Tibial artery (tissue), 4 donors: Measurements from ENCODE around the gene ITGA2B.
"Not testable (repeated sequence)": the region's sequence is repeated elsewhere in the genome, so short reads cannot be mapped to it uniquely, and the experiment has no call there.

Experiments used
- DNase-seq, 2 donors: peaks; one replicate each; pipeline ENCODE4 v3.0.0-alpha.2; 2019
- H3K27ac ChIP-seq, 2 donors: fragments of 200-600 bp; sonication (generic) in 1 of 2; 1 replicate in 1 of 2; 2 replicates in 1 of 2; pipeline ENCODE4 v1.5.1; 2018 to 2019; ENCODE audit warnings: mild to moderate bottlenecking in 1 of 2
- H3K27me3 ChIP-seq, 2 donors: fragments of 200-600 bp; sonication (generic) in 1 of 2; one replicate each; pipeline versions ENCODE4 v1.5.1 to v1.6.0; 2016 to 2019
- H3K36me3 ChIP-seq, 3 donors: fragments of 200-600 bp; sonication (generic) in 2 of 3; one replicate each; pipeline ENCODE4 v1.5.1; 2016 to 2019; ENCODE audit warnings: mild to moderate bottlenecking in 2 of 3
- H3K4me1 ChIP-seq, 4 donors: fragments of 200-600 bp; sonication (generic) in 2 of 4; 1 replicate in 3 of 4; 2 replicates in 1 of 4; pipeline ENCODE4 v1.5.1; 2016 to 2019
- H3K4me3 ChIP-seq, 2 donors: fragments of 200-600 bp; sonication (generic) in 1 of 2; 1 replicate in 1 of 2; 2 replicates in 1 of 2; pipeline ENCODE4 v1.5.1; 2018 to 2019; ENCODE audit warnings: mild to moderate bottlenecking in 2 of 2
- H3K9me3 ChIP-seq, 3 donors: fragments of 200-600 bp; sonication (generic) in 1 of 3; one replicate each; pipeline ENCODE4 v1.5.1; 2016 to 2019
- intact Hi-C: fragments of 100-400 bp; cut with DNase I; formaldehyde crosslinking; loops from one replicate; pipeline ENCODE4 v1.15.0; 2023; ENCODE audit warnings: low total_unique reads
- TF ChIP-seq, protein P1 (sequence below), 2 experiments: fragments of 200-600 bp in 1 of 2; fragments of 450-650 bp in 1 of 2; IDR thresholded peaks; one replicate each; pipeline ENCODE4 v1.5.1; 2017 to 2019; ENCODE audit warnings: antibody characterized with exemption in 2 of 2, mild to moderate bottlenecking in 1 of 2, moderate library complexity in 1 of 2

The ITGA2B gene

DNA sequence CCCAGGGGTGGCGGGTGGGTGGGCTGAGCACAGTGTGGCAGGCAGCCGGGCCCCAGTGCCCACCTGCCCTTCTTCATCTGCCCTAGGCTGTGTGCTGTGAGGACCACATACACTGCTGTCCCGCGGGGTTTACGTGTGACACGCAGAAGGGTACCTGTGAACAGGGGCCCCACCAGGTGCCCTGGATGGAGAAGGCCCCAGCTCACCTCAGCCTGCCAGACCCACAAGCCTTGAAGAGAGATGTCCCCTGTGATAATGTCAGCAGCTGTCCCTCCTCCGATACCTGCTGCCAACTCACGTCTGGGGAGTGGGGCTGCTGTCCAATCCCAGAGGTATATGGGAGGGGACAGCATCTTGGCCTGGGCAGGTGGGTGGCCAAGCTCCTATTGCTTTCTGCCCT is 38.0 kb downstream of the ITGA2B start:
- peaks cover 0 to 5% (median 4%) of the 10 kb centered on the region in 4 donors for H3K4me1 ChIP-seq
- H3K4me3 ChIP-seq, result no peak overlapping the region
- intact Hi-C loops, result no loop called here
- peaks cover 0 to 3% of the 10 kb centered on the region in 2 donors for H3K27me3 ChIP-seq
- no peak for DNase-seq
- TF ChIP-seq, protein P1, sequence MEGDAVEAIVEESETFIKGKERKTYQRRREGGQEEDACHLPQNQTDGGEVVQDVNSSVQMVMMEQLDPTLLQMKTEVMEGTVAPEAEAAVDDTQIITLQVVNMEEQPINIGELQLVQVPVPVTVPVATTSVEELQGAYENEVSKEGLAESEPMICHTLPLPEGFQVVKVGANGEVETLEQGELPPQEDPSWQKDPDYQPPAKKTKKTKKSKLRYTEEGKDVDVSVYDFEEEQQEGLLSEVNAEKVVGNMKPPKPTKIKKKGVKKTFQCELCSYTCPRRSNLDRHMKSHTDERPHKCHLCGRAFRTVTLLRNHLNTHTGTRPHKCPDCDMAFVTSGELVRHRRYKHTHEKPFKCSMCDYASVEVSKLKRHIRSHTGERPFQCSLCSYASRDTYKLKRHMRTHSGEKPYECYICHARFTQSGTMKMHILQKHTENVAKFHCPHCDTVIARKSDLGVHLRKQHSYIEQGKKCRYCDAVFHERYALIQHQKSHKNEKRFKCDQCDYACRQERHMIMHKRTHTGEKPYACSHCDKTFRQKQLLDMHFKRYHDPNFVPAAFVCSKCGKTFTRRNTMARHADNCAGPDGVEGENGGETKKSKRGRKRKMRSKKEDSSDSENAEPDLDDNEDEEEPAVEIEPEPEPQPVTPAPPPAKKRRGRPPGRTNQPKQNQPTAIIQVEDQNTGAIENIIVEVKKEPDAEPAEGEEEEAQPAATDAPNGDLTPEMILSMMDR (IDR thresholded peaks at IDR 0.05), result no peak
- H3K27ac ChIP-seq, result no peak overlapping the region
- peaks cover 21 to 50% (median 39%) of the 10 kb centered on the region in 3 donors for H3K36me3 ChIP-seq
- H3K9me3 ChIP-seq, result no peaks in the 10 kb centered on the region

DNA sequence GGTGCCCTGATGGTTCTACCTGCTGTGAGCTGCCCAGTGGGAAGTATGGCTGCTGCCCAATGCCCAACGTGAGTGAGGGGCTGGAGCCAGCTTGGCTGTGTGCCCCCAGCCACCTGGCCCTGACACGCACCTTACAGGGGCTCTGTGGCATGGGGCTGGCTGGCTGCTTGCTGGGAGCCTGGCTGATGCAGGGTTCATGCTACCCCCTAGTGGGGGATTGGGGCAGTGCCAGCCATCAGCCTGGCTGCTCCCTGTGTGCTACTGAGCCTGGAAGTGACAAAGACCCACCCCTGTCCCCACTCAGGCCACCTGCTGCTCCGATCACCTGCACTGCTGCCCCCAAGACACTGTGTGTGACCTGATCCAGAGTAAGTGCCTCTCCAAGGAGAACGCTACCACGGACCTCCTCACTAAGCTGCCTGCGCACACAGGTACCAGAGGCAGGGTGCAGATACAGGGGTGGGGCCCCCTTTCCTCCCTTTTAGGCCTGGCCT is 38.7 kb downstream of the ITGA2B start:
- DNase-seq, result no peak
- no peak overlapping the region for H3K4me3 ChIP-seq
- intact Hi-C loops, result no loop called here

GRCh38 chr17:44349553-44350070 is 39.8 kb downstream of the ITGA2B start:
- H3K4me3 ChIP-seq, result no peak overlapping the region
- H3K4me1 ChIP-seq, result peaks cover 0 to 16% (median 10%) of the 10 kb centered on the region in 4 donors
- DNase-seq, result no peak
- no peaks in the 10 kb centered on the region for H3K9me3 ChIP-seq
- H3K27ac ChIP-seq, result no peak overlapping the region
- intact Hi-C loops, result loop anchor here (5.0 kb wide), 1 partner anchor 137 kb away; no protein-coding TSS in a partner anchor
- TF ChIP-seq, protein P1 (IDR thresholded peaks at IDR 0.05), result no peak
- no peaks in the 10 kb centered on the region for H3K27me3 ChIP-seq
- peaks cover 21 to 50% (median 39%) of the 10 kb centered on the region in 3 donors for H3K36me3 ChIP-seq

More for the DNA sequence above, 38.7 kb downstream of the ITGA2B start:
- Histone ChIP-seq H3K36me3 (peaks cover 21 to 50% (median 39%) of the 10 kb centered on the region in 3 donors), H3K27me3 (no peaks in the 10 kb centered on the region), H3K9me3 (no peaks in the 10 kb centered on the region), H3K4me1 (peaks cover 0 to 12% (median 7%) of the 10 kb centered on the region in 4 donors), H3K27ac (no peak overlapping the region)
- TF ChIP-seq, protein P1 (IDR thresholded peaks at IDR 0.05), result peak; percentile 54 to 72

DNA sequence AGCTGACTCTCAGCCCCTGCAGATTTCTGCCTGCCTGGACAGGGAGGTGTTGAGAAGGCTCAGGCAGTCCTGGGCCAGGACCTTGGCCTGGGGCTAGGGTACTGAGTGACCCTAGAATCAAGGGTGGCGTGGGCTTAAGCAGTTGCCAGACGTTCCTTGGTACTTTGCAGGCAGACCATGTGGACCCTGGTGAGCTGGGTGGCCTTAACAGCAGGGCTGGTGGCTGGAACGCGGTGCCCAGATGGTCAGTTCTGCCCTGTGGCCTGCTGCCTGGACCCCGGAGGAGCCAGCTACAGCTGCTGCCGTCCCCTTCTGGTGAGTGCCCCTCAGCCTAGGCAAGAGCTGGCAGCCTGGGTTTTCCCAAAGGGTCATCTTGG is 40.5 kb downstream of the ITGA2B start:
- Histone ChIP-seq H3K9me3 (no peaks in the 10 kb centered on the region), H3K4me3 (no peak overlapping the region), H3K4me1 (peaks cover 0 to 21% (median 16%) of the 10 kb centered on the region in 4 donors), H3K27ac (no peak overlapping the region), H3K36me3 (peaks cover 21 to 50% (median 39%) of the 10 kb centered on the region in 3 donors), H3K27me3 (no peaks in the 10 kb centered on the region)
- DNase-seq, result no peak
- TF ChIP-seq, protein P1 (IDR thresholded peaks at IDR 0.05), result no peak
- intact Hi-C loops, result loop anchor here (5.0 kb wide), 1 partner anchor 137 kb away; no protein-coding TSS in a partner anchor

DNA sequence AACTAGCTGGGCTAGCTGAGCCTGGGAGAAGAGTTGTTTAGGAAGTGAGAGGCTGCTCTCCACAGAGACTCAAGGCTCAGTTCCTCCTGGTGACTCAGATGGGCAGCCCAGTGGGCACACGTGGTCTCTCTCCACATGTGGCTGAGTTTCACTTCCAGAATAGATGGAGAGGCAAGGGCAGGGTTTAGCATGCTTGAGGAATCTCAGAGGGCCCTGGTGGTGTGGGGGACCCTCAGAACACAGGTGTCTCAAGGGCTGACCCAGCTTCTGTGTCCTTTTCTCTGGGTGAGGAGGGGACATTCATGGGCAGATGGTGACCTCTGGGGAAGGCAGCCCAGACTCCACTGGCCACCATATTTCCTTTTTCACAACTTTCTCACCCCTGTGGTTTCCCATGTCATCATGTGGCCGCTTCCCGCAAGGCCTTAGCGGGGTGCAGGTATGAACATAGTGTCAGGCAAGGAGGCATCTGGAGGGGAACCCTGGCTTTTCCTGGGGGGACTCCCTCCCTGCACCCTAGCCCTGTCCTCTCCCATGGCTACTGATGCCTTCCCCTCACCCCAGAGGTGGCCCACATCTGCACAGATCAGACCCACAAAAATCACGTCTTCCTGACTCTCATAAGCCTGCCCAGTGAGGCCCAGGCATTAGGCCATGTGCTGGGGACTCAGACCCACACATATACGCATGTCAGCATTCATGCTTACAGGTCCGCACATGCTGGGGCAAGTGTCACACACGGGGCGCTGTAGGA is 41.0 kb downstream of the ITGA2B start:
- H3K4me1 ChIP-seq, result peaks cover 0 to 19% (median 13%) of the 10 kb centered on the region in 4 donors
- peak in 1 of 2 donors; percentile 68 for DNase-seq
- intact Hi-C loops, result loop anchor here (5.0 kb wide), 1 partner anchor 136 kb away; no protein-coding TSS in a partner anchor
- no peak overlapping the region for H3K4me3 ChIP-seq
- TF ChIP-seq, protein P1 (IDR thresholded peaks at IDR 0.05), result no peak
- peaks cover 21 to 50% (median 39%) of the 10 kb centered on the region in 3 donors for H3K36me3 ChIP-seq
- H3K27me3 ChIP-seq, result no peaks in the 10 kb centered on the region
- no peaks in the 10 kb centered on the region for H3K9me3 ChIP-seq
- no peak overlapping the region for H3K27ac ChIP-seq

DNA sequence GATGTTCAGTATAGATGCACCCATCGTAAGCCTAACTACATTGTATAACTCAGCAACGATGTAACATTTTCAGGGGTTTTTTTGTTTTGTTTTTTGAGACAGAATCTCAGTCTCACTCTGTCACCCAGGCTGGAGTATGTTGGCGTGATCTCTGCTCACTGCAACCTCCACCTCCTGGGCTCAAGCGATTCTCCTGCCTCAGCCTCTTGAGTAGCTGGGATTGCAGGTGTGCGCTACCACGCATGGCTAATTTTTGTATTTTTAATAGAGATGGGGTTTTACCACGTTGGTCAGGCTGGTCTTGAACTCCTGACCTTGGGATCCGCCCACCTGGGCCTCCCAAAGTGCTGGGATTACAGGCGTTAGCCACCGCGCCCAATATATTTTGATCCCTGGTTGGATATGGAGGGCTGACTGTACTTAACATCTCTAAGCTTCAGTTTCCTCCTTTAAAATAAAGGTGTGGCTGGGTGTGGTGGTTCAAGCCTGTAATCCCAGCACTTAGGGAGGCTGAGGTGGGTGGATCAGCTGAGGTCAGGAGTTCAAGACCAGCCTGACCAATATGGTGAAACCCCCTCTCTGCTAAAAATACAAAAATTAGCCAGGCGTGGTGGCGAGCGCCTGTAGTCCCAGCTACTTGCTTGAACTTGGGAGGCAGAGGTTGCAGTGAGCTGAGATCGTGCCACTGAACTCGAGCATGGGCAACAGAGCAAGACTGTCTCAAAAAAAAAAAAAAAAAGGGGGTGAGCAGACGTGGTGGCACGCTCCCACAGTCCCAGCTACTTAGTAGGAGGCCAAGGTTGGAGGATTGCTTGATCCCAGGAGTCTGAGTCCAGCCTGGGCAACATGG is 42.0 kb downstream of the ITGA2B start:
- not testable (repeated sequence) for H3K9me3 ChIP-seq, H3K4me3 ChIP-seq, H3K27me3 ChIP-seq, DNase-seq, H3K27ac ChIP-seq
- Histone ChIP-seq H3K36me3 (peaks cover 21 to 40% (median 30%) of the 10 kb centered on the region in 3 donors), H3K4me1 (peaks cover 0 to 18% (median 11%) of the 10 kb centered on the region in 4 donors)
- intact Hi-C loops, result loop anchor here (5.0 kb wide), 1 partner anchor 135 kb away; no protein-coding TSS in a partner anchor
